GM12892 (cell line): ENCODE measurements around the gene DPF3.

Source experiments
- DNase-seq: peaks from one replicate; pipeline ENCODE4 v3.0.0; 2011; ENCODE audit not compliant: insufficient read length
- FAIRE-seq: peaks from 2 replicates; lab custom pipeline; 2011; peaks lifted over from hg19 to GRCh38; lab: Jason Lieb, UNC
- POLR2A ChIP-seq: IDR thresholded peaks from 2 replicates; pipeline ENCODE4 v1.6.1; 2011; ENCODE audit warnings: low read depth, low read length, control low read depth
- POLR2AphosphoS5 ChIP-seq: IDR thresholded peaks from 2 replicates; pipeline ENCODE4 v1.6.1; 2011; ENCODE audit warnings: low read depth, low read length, control low read depth
- TAF1 ChIP-seq: IDR thresholded peaks from 2 replicates; pipeline ENCODE4 v1.6.1; 2011; ENCODE audit warnings: low read depth, mild to moderate bottlenecking, control low read depth, low read length, borderline replicate concordance

The DPF3 gene

DNA sequence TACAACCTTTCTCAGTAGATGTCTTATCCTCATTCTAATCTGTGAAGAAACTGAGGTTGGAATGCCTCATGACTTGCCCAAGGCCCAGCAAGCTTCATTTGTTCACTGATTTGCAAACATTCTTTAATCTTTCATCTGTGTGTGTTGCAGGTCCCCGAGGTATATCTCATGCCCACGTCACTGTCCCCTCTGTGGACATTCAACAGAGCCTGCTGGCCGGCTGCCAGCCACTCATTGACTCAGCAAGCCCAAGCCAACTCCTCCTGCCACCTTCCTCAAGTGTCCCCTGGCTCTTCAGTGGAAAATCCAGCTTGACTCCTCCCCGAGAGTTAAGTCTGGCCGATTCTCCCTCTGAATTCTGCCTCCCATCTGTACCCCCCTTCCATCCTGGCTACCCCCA lies 30.4 kb upstream of the DPF3 start:
- TF ChIP-seq POLR2A (no peak), POLR2AphosphoS5 (no peak), TAF1 (no peak)
- no peak for FAIRE-seq
- no peak for DNase-seq

DNA sequence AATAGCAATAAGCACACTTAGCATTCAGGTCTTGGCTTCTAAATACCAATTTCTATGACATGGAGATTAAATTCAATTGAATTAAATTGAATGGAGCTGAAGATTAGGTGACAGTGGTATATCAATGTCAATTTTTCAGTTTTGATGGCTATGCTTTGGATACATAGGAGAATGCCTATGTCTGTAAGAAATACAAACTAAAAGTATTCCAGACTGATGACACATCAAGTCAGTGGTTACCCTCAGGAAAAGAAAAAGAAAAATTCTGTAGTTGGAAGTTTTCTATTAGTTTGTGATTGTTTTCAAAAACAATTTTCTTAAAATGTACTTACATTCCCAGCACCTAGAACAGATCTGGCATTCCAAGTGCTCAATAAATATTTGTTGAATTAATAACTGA lies 27.5 kb upstream of the DPF3 start:
- TF ChIP-seq POLR2A (no peak), POLR2AphosphoS5 (no peak), TAF1 (no peak)
- FAIRE-seq (no peak), DNase-seq (no peak)

DNA sequence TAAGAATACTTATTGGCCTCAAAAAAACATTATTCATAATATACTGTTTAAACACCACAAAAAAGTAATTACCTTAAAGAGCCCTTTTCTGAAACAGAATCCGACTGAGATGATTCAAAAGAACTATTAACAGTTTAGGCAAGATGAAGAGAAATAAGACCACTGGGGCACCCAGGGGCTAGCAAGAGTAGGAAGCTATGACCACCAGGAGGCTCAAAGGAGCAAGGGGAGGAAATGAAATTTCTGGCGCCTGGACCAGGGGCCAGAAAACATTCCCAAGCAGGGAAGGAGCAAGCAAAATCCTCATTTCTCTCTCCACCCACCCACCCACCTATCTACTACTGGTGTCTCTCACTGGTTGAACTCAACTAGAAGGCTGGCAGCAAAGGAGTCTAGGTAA lies 26.1 kb upstream of the DPF3 start:
- FAIRE-seq: no peak
- no peak for TF ChIP-seq POLR2A
- TF ChIP-seq TAF1: no peak
- TF ChIP-seq POLR2AphosphoS5: no peak

DNA sequence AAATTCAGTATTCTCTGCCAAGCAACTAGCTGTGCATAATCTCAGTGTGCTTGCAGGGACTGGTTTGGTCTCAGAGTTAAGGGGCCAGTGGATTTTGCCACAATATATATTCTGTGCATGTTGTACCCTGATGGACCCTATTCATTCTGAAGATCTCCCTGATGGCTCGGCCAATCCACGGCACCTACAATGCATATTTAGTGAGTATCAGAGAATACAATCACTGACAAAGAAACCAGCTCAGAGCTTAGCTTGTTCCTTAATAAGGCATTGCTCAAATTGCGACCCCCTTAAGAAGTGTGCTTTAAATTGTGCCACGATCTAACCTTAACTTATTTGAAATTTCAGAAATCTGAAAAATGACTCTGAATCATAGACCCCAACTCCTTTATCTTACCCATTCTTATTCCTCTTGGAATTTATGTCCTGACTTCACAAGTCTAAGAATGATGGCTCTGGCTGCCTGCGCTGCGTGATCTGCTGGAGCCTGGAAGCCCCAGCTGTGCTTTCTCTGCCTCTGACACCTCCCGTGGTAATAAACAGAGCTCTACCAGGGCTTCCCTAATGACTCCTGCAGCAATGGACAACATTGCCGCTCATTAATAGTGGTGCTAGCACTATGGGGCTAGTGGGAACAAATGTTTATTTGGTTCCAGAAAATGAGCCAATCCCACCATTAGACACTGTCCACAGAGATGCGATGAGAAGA lies 23.3 kb upstream of the DPF3 start:
- FAIRE-seq (no peak), DNase-seq (no peak)
- no peak for TF ChIP-seq POLR2A
- no peak for TF ChIP-seq POLR2AphosphoS5
- TF ChIP-seq TAF1: no peak

More for the DNA sequence above, 26.1 kb upstream of the DPF3 start:
- no peak for DNase-seq

DNA sequence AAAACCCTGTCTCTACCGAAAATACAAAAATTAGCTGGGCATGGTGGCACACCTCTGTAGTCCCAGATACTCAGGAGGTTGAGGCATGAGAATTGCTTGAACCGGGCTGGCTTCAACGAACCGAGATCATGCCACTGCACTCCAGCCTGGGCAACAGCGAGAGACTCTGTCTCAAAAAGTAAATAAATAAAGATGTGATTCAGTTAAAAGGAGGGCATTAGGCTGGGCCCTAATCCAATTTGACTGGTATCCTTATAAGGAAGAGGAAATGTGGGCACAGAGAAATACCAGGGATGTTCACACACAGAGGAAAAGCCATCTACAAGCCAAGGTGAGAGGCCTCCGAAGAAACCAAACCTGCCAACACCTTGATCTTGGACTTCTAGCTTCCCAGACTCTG lies 22.3 kb upstream of the DPF3 start:
- TF ChIP-seq TAF1: no peak
- TF ChIP-seq POLR2AphosphoS5: no peak
- TF ChIP-seq POLR2A: no peak
- no peak for FAIRE-seq
- no peak for DNase-seq

DNA sequence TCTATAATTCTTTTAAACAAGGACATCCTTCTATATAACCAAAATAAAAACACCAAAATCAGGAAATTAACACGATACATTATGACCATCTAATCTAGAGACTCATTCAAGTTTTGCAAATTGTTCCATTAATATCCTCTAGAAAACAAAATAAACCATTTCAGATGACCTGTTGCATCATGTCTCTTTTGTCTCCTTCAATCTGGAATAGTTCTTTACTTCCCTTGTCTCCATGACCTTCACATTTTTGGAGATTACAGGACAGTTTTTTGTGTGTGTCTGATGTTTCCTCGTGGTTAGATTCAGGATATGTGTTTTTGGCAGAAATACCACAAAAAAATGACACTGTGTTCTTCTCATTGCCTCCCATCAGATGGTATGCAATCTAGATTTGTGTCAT lies 19.9 kb upstream of the DPF3 start:
- DNase-seq (no peak), FAIRE-seq (peak; percentile 44)
- TF ChIP-seq TAF1 (no peak), POLR2A (no peak), POLR2AphosphoS5 (no peak)

DNA sequence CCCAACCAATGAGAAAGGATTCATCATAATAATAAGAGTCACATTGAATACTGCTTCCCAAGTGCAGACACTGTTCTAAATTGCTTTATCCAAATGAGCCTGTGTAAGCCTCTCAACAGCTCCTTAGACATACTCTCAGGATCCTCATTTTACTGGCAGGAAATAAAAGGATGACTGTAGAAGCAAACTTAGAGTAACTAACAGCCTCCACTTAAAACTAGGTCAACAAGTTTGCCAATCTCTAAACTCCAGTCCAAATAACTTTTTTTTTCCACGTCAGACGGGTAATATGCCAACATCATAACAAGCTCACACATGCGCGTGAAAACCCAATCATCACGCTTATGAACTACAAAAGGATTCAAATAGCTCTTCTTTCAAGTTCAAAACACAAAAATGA lies 15.3 kb upstream of the DPF3 start:
- TF ChIP-seq POLR2A (no peak), POLR2AphosphoS5 (no peak), TAF1 (no peak)
- FAIRE-seq (no peak), DNase-seq (no peak)

DNA sequence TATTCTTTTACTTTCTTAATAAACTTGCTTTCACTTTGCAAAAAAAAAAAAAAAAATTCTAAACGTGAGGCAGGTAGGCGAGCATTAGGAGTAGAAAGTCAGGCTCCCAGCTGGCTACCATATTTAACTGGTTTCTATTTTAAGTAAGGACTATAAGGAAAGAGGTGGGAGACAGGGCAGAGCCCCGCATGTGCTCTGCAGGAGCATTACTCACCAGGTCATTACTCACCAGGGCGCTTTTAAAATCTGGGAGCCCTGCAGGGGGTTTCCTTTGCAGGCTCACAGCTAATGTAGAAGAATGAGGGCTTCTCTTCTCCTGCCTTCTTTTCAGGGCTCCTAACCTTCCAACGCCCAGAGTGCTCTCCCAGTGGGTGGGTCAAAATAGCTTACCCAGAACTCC lies 14.0 kb upstream of the DPF3 start:
- TF ChIP-seq POLR2A (no peak), TAF1 (no peak), POLR2AphosphoS5 (no peak)

DNA sequence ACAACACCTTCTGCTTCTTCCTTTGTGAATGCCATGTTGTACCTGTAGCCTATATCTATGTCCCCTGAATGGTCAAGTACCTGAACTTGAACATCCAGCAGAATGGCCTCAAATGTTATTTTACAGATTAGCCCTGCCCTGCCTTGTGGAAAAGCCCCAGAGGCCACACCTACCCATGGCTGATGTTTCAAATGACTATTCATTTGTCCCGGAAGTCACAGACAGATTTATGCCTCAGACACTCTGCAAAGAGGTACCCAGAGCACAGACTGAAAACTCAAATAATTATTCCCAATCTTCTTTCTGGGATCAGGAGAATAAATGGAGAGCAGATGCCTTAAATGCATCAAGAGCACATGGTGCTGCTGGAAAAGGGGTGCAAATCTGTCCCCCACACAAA lies 13.0 kb upstream of the DPF3 start:
- TF ChIP-seq POLR2AphosphoS5: no peak
- no peak for TF ChIP-seq POLR2A
- no peak; the same call in 1 of the 2 replicates for TF ChIP-seq TAF1
- FAIRE-seq (peak; percentile 70), DNase-seq (no peak)

More for the DNA sequence above, 14.0 kb upstream of the DPF3 start:
- no peak for DNase-seq
- no peak for FAIRE-seq

DNA sequence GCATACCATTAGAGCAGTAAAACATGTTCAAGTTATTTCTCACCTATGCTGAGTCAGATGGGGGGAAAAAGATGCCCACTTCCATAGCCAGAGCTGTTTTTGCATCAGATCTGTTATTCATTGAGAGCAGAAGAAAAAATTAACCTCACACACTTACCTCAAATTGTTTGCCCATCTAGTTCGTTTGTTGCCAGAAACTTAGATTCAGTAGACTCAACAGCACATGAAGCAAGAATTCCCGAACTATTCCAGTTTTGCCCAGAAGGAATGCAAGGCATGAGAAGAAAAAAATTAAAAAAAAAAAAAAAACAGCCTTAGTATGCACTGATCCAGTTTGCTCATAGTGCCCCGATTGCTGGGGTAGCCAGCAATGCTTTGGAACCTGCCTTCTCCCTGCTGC lies 12.4 kb upstream of the DPF3 start:
- DNase-seq: no peak

DNA sequence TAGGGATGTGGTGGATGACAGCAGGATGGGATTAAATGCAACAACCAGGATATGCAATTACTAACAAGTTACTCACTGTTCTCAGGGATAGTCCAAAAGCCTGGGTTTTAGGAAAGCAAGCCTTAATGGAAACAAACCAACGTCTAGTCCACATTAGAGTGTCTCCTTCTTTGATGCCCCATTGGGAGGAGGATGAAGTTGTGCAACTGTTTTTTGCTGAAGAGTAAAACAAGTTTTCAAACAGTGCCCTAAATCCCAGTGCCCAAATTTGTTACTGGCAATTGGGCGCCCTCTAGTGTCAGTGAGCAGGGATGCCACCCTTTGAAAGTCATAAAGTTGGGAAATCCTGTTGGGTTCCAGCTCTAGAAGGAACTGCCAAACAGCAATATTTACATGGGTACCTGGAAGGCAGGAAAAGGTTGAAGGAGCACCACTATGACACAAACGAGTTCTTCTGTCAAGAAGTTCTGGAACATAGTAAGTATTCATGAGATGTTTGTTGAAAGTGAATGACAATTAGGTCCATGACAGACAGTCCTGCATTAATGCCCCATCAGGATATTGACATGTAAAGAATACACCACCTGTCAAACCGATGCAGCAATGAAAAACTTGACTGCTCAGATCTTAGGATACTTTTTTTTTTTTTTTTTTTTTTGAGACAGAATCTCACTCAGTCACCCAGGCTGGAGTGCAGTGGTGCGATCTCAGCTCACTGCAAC lies 11.1 kb upstream of the DPF3 start:
- peak; percentile 82 for FAIRE-seq
- no peak for DNase-seq
- TF ChIP-seq POLR2A (no peak), POLR2AphosphoS5 (no peak), TAF1 (no peak)

More for the DNA sequence above, 12.4 kb upstream of the DPF3 start:
- no peak for FAIRE-seq
- TF ChIP-seq POLR2AphosphoS5 (no peak), TAF1 (no peak), POLR2A (no peak)

DNA sequence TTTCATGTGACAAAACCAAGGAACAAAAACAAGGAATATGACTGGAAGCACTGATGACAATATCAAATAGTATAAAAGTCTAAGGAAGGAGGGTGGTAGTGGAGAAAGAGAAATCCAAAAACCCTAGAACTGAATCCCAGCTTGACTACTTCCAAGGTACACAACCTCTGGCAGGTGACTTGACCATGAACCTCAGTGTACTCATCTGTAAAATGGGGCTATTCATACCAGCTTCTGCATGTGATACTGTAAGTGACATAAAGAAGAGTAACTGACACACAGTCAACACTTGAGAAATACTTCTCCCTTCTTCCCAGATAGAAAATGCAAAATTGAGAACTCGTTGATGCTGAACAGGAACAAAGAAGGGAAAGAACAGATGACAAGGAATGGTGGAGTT lies 10.3 kb upstream of the DPF3 start:
- FAIRE-seq: no peak

DNA sequence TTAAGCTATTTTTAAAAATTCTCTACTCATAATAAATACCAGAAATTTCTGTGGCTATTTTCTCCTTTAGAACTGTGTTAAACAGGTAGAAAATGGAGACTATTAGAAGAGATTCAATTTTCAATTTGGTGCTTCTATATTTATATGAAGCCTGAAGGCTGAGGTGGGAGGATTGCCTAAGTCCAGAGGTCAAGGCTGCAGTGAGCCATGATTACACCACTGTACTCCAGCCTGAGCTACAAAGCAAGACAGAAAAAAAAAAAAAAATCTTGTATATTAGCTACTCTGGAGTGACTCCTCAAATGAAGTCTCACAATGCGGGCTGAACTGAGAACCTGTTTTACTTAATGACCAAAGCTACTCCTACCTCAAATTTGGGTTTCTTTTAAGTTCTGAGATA lies 9.8 kb upstream of the DPF3 start:
- FAIRE-seq (no peak), DNase-seq (no peak)
- no peak for TF ChIP-seq POLR2AphosphoS5
- TF ChIP-seq TAF1: no peak
- no peak for TF ChIP-seq POLR2A

More for the DNA sequence above, 10.3 kb upstream of the DPF3 start:
- TF ChIP-seq TAF1 (no peak), POLR2AphosphoS5 (no peak), POLR2A (no peak)
- DNase-seq: no peak
